WI38 (cell line): ENCODE data around the gene KIF12.
A peak's percentile ranks its signal among the peaks of the same experiment; 100 is the strongest.

Experiments
- H3K4me3 ChIP-seq: 2 replicates; pipeline ENCODE4 v1.5.1; 2011; ENCODE audit warnings: low read depth, mild to moderate bottlenecking, control low read depth, low read length
- TF ChIP-seq, protein P1 (sequence below): IDR thresholded peaks from 2 replicates; pipeline ENCODE4 v1.5.1; 2012; ENCODE audit warnings: low read depth, mild to moderate bottlenecking, control low read depth, low read length

KIF12 gene

GRCh38 chr9:114115654-114116125, 16.6 kb upstream of the KIF12 start:
- H3K4me3 ChIP-seq = no peak overlapping the region
- TF ChIP-seq, protein P1, sequence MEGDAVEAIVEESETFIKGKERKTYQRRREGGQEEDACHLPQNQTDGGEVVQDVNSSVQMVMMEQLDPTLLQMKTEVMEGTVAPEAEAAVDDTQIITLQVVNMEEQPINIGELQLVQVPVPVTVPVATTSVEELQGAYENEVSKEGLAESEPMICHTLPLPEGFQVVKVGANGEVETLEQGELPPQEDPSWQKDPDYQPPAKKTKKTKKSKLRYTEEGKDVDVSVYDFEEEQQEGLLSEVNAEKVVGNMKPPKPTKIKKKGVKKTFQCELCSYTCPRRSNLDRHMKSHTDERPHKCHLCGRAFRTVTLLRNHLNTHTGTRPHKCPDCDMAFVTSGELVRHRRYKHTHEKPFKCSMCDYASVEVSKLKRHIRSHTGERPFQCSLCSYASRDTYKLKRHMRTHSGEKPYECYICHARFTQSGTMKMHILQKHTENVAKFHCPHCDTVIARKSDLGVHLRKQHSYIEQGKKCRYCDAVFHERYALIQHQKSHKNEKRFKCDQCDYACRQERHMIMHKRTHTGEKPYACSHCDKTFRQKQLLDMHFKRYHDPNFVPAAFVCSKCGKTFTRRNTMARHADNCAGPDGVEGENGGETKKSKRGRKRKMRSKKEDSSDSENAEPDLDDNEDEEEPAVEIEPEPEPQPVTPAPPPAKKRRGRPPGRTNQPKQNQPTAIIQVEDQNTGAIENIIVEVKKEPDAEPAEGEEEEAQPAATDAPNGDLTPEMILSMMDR = no peak

DNA sequence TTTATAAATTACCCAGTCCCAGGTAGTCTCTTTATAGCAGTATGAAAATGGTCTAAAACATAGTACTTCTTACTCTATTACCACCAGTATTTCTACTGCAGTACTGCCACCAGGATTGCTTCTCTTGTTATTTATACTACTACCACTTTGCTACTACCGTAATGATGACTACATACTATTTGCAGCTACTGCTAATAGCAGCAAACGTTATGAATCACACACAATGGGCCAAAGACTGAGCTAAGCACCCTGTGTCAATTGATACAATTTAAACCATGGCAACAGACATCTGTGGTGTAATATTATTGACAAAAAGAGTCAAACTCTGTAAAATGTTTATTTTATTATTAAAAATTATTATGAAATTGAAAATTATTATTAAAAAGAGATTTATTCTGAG, 15.3 kb upstream of the KIF12 start:
- TF ChIP-seq, protein P1 = no peak
- H3K4me3 ChIP-seq = no peak overlapping the region

GRCh38 chr9:114112778-114113584, 13.9 kb upstream of the KIF12 start:
- TF ChIP-seq, protein P1 = no peak
- H3K4me3 ChIP-seq = no peak overlapping the region

DNA sequence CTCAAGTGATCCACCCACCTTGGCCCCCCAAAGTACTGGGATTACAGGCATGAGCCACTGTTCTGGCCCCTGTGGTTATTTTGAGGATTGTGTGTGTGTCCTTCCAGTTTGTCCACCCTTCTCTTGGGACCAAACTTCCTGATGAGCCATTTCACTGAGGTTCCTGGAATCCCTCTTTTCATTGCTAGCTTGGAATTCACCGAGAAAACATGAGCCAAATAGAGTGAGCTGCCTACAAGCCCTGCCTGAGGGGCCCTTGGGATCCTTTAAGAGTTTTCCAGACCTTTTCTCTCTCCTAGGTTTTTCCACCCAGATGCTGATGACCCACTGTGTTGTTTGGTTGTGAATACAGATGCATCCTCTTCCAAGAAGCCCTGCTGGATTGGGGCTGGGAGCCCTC, 13.2 kb upstream of the KIF12 start:
- H3K4me3 ChIP-seq = no peak overlapping the region
- TF ChIP-seq, protein P1 = no peak

GRCh38 chr9:114110180-114110579, 11.1 kb upstream of the KIF12 start:
- TF ChIP-seq, protein P1 = no peak

DNA sequence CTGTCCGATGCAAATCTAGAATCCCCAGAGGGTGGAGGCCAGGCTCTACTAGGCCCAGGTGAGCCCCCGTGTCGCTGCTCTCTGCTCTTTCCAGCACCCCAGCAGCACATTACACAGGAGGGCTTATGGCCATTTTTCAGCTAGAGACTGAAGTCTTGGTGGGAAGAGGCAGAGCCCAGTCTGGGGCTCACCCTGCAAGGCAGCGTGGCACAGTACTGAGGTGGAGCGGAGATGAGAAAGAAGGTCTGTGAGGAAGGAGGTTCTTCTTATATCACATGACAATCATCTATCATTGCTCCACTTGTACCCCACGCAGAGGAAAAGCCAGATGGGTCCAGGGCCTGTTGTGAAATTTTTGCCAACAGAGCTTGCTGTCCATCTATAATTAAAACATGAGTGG, 10.0 kb upstream of the KIF12 start:
- H3K4me3 ChIP-seq = no peak overlapping the region
- TF ChIP-seq, protein P1 = no peak

More at GRCh38 chr9:114110180-114110579, 11.1 kb upstream of the KIF12 start:
- no peak overlapping the region for H3K4me3 ChIP-seq

- H3K4me3 ChIP-seq = no peak overlapping the region
- TF ChIP-seq, protein P1 = peak; percentile 99
Observed at GRCh38 chr9:114108016-114108833, 9.1 kb upstream of the KIF12 start.
